Adipose tissue (tissue), 3 donors: ENCODE data around the gene CHRNA1. TPM values are rescaled to one million over a fixed set of nuclear protein-coding genes. Genes with fewer than 3 reads are reported as not detected.

Experiments
- H3K27ac ChIP-seq: one replicate; pipeline ENCODE4 v1.5.1; 2013; ENCODE audit warnings: low read depth, low read length
- WGBS, 3 donors: extraction: QIAGEN DNeasy Blood & Tissue Kit; methylation state at CpG; one replicate each; pipeline ENCODE4 v1.1.7; 2013; 5-methylcytosine and 5-hydroxymethylcytosine counted together
- polyA plus RNA-seq, 3 donors: library from polyadenylated mRNA; stranded (reverse); fragments of 200-250 nt; gene quantifications; one replicate each; pipeline ENCODE4 v1.2.3, GENCODE V29; 2013
- donor health status: healthy with polysubstance abuse.
- donor health status: Bipolar disorder and iron deficiency.
- donor health status: healthy.

Gene CHRNA1
- polyA plus RNA-seq, 3 donors: 0.06 to 0.18 TPM; not detected in 1

DNA sequence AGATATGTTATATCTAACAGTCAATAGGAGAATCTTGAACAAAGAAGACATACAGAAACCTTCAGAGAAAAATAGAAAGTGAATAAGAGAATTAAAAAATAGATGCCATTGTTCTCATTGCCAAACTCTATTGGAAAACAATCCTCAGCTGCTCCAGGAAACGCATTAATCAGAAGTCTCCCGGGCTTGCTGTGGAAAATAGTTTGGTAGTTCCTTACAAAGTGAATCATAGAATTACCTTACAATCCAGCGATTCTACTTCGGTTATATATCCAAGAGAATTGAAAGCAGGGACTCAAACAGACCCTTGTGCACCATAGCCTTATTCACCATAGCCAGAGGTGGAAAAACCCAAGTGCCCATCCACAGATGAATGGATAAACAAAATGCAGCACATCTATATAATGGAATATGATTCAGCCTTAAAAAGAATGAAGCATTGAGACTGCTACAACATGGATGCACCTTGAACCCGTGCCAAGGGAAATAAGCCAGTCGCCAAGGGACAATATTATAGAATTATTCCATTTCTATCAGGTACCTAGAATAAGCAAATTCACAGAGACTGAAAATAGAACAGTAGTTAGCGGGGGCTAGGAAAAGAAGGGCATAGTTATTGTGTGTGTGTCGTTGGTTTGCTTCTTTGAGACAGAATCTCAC is 21.9 kb upstream of the CHRNA1 start:
- no peak overlapping the region for H3K27ac ChIP-seq
- 73 to 83% (median 77%) methylated on average over 8 of the region's 8 CpGs for WGBS, 3 donors

DNA sequence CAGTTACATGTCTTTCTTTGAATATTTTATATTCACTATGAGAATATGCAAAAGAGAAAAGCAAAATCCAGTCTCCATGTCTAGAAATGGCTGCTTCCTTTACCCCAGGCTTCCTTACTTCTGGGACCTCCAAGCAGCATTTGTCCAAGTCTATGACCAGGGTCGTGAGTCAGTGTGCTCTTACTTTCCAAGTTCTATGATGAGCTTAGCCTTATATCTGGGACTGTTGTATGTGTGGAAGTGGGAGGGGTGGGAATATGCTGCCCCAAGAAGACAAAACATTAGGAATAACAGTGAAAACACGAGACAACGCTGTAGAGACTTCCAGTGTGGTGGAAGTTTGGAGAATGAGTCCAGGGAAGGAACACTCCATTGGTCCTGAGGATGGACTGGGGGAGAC is 21.2 kb upstream of the CHRNA1 start:
- no peak overlapping the region for H3K27ac ChIP-seq
- WGBS, 3 donors: 71 to 88% (median 84%) methylated on average over 3 of the region's 3 CpGs

DNA sequence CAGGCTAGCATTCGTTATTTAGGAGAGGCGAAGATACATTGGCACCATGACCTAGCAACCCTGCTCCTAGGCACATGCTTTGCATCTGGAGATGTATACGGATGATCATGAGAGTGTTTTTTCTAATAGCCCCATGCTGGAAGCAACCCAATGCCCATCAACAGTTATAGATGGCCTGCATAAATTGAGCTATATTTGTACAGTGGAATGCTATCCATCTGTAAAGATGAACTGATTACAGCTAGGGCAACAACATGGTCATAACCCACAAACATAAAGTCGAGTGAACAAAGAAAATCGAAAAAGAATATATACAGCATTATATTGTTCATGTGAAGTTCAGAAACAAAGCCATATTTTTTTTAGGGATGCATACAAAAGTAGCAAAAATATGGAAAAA is 20.6 kb upstream of the CHRNA1 start:
- no peak overlapping the region for H3K27ac ChIP-seq
- 90 to 93% (median 93%) methylated on average over 5 of the region's 5 CpGs for WGBS, 3 donors

DNA sequence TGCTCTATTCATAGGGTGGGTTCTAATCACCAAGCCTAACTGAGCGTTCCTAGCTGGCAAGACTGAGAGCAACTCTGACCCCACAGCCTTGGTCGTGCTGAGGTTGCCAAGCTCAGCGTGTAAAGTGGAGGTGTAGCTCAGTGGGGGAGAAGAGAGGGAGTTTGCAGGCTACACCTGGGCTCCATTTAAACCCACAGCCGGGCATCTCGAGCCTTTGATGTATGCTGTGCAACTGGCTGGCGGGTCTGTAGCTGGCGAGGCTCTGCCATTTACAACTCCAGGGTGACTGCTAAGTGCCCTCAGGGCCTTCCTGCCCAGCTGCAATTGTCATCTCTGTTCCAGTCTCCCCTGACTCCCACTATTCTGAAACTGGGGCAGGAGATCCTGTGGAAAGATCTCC is 20.0 kb upstream of the CHRNA1 start:
- H3K27ac ChIP-seq: no peak overlapping the region
- 92 to 97% (median 93%) methylated on average over 7 of the region's 7 CpGs for WGBS, 3 donors

DNA sequence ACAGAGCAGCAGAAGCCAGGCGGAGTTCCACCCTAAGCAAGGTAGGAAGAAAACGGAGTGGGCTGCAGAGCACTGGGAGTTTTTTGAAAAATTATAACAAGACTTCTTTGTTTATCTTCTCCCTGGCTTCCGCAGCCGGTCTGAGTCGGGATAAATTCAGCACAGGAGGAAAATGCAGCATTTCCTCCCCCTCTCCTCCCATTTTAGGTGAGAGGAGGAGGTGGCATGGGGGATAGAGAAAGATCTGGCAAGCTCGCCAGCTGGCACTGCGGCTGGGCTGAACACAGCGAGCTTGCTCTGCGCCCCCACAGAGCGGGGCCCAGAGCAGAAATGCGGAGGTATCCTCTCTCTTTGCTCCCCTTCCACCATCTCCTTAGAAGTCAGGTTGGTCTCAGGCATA is 17.7 kb upstream of the CHRNA1 start:
- WGBS, 3 donors: 68 to 75% (median 73%) methylated on average over 11 of the region's 11 CpGs
- no peak overlapping the region for H3K27ac ChIP-seq

DNA sequence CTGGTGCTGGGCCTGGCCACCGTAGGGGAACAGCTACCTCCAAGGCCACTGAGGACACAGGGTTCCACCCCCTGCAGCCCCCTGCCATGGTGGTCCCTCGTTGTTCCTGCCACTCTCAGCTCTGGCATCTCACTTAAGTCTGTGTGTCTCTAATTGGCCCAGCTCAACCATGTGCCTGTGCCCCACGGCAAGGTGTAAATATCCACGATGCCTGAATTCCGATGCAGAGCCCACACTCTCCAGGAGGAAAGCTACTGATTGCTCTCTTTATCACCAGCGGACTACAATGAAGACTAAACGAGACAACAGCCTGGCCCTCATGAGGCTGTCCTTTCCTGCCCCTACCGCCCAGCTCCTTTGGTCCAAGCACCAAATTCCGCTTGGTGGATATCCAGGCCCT is 17.0 kb upstream of the CHRNA1 start:
- no peak overlapping the region for H3K27ac ChIP-seq
- 84 to 94% (median 93%) methylated on average over 9 of the region's 9 CpGs for WGBS, 3 donors

DNA sequence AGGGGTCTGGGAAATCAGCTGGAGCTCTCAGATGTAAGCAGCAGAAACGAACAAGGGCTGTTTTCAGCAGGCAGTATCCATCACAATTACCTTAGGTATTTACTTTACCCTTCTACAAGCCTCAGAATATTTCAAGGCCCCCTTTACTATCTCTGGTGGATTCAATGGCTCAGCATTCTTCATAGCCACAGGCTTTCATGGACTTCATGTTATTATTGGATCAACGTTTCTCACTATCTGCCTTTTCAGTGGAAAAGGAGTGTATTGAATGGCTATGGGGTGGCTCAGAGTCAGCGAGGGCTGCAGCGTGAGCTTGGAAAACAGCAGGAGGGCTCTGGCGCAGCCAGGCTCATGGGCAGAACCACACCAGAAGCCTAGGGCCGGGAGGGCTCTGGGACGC is 16.6 kb upstream of the CHRNA1 start:
- 88 to 94% (median 91%) methylated on average over 7 of the region's 7 CpGs for WGBS, 3 donors
- no peak overlapping the region for H3K27ac ChIP-seq

DNA sequence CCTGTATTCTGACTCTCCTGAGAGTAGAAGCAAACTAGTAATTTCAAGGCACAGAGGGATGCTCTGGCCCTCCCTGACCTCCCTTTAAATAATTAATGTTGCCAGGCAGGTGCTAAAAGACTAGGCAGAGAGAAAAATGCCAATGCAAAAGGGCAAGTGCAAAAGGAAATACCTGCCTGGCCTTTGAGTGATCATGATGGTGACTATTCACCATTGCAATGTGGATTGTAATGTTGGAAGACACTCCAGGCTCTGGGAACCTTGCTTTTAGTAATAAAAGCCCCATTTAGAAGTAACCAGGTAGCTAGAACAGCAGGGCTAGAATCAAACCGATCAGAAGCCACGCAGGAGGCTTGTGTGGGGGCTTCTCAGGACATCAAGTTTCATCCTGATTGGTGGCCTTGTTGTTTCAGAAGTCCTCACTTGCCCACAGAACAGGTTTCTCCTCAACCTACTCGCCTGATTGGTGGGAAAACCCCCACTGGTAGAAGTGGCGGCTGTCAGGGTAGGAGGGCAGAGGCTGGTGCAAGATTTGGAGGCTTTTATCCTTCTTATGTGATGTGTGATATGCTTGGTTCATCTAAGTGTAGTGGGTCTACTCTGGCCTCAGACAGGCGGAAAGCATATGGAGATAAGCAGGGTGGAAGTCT is 16.0 kb upstream of the CHRNA1 start:
- 90 to 91% (median 91%) methylated on average over 5 of the region's 5 CpGs for WGBS, 3 donors
- H3K27ac ChIP-seq: no peak overlapping the region

DNA sequence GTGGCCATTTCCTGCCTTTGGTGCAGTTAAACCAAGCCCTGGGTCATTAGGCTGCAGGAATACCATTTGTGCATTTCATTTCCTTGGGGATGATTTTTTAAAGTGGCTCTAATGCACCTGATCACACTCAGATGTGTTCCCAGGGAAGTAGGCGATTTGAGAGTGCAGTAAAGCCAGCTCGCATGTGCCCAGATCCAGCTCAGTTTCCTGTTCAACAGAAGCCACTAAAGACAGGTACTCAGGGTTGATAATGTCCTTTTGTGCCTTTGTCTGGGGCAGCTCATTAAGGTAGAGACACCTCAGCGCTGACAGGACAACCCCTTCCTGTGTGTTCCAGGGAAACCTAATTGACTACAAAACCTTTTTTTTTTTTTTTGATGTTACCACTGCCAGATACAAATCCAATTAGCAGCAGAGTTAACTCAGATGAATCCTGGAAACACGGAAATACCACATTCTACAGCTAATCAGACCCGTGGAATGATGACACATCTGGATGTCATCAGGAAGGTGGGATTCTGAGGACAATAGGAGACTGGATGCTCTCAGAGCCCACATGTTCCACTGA is 15.2 kb upstream of the CHRNA1 start:
- no peak overlapping the region for H3K27ac ChIP-seq
- 66 to 77% (median 76%) methylated on average over 5 of the region's 5 CpGs for WGBS, 3 donors

DNA sequence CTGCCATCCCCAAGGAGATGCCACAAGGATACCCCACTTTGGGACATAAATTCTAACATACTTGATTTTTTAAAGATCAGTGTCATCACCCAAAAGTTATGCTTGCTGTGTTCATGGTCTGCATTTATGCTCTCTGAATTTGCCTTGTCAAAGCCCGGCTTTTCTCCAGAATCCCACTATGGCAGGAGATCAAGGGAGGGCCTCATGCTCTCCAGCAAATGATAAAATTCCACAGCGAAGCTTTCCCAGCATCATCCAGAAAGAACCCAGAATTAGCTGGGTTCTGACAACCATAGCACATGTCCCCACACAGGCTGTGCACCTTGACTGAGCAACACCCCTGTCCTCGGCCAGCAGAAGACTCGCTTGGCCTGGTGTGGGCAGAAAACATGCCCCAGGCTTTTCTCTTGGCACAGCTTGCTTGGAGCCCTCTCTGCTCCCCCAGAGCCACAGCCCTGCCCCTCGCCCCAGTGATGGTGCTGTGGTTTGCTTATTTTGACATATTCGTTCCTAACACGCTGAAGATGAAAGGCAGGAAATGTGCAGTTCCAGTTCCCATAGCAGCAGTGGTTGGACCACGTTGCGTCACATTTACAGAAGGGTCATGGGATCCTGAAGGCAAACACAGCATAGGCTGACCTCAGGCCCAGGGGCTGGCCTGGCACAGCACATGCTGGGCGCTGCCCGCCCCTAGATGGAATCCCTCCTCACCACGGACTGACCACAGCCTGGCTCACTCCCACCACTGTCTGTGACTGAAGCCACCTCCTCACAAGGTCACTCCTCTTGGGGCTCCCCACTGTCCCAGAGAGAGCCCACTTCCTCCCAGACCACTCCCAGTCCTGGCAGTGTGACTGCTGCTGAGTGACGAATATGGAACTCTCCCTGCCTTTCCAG is 14.1 kb upstream of the CHRNA1 start:
- no peak overlapping the region for H3K27ac ChIP-seq
- 47 to 72% (median 47%) methylated on average over 13 of the region's 13 CpGs for WGBS, 3 donors

DNA sequence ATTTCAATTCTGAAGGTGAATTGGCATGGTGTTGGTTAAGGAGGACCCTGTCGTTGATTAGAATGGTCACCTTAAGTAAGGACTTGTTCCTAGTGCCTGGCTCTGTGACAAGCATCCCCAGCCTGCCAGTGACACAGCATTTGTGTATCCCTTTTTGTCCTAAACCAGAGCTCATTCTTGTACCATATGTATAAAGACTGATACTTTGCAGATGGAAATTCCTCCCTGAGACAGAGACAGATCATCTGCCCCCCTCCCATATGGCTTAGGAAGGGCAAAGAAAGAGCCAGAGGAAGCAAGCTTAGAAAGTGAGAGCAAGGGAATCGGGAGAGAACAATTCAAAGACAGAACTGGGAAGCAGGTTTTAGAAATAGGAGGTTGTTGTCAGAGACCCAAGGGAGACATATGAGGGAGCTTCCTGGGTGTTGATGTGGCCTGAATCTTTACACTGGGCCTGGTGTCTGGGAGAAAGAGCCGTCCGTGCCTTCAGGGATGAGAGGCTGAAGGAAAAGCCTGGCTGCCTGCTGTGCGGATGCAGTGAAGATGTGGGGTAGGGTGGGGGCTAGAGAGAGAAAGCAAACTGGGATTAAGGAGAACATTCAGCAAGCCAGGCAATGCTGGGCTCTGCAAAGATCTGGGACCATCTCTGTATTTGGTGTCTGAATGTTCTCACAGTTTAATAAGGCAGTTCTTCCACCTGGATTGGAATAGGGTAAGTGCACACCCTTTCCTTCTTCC is 13.2 kb upstream of the CHRNA1 start:
- WGBS, 3 donors: 75 to 87% (median 76%) methylated on average over 5 of the region's 5 CpGs
- H3K27ac ChIP-seq: no peak overlapping the region

DNA sequence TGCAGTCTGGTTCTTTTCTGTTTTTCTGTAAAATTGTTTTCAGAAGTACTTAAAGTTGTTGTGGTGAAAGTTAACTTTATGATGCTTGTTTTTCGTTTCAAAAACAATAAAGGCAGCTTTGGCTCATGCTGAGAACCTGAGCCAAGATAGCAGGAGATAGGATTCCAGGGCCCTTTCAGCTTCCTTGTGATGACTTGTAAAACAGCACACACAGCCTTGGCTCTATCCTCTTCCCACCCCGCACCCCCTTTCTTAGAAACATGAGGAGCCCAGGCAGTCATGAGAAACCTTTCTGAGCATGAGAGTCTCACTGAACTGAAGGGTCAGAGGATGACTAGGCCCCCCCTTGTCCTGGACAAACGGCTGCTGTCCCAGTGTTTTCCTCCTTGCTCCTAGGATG is 12.4 kb upstream of the CHRNA1 start:
- no peak overlapping the region for H3K27ac ChIP-seq
- WGBS, 3 donors: 77 to 80% (median 79%) methylated on average over 3 of the region's 3 CpGs

DNA sequence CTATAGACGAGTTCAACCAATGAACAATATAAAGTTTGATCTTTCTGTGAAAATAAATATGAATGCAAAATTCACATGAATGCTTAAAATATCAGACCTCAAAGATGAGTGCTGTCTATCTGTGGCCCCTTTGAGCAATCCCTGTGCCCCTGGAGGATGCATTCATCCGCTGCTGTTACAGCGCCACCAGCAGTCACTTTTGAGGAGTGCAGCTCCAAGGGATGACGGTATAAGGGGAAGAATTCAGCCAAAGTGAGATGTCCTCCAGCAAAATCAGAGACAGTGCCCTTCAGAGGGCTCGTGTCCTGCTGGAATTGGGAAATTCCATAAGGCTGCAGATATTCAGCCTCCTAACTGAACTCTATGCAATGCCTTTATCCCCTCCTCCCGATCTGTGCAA is 12.0 kb upstream of the CHRNA1 start:
- no peak overlapping the region for H3K27ac ChIP-seq
- WGBS, 3 donors: 77 to 82% (median 77%) methylated on average over 6 of the region's 6 CpGs

DNA sequence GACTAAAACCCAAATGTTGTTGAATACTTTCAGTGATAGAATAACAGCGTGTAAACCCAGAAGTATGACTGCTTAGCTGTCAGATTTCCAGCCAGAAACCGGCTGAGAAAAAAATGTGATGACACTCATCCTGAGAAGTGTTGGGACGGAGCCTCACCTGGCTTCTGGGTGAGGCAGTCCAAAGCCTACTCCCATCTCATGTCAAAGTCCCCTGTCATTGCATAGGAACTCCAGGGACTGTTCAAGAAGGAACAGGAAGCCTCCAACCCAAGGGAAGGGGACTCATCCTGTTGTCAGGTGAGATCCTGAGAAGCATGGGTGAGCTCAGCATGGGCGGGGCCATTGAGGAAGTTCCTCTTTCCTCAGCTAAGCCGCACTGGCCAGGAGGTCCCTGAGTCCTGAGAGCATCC is 11.3 kb upstream of the CHRNA1 start:
- WGBS, 3 donors: 60 to 85% (median 68%) methylated on average over 5 of the region's 5 CpGs

DNA sequence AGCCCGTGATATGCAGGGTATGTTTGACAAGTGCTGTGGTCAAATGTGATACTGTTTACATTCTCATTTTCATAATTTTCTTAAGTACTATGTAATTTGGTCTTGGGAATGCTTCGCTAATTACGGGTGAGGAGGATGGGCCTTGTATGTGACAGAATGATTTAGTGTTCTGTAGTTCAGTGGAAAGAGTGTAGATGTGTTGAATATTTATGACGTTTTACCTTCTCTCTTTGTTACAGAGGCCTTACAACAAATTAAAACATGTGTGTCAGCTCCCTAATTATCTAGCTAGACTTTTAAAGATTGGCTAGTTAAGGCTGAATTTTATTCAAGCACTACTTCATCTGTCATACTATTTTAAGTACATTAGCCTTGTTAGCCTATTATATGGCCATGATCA is 10.6 kb upstream of the CHRNA1 start:
- H3K27ac ChIP-seq: no peak overlapping the region
- 84 to 94% (median 92%) methylated on average over 4 of the region's 4 CpGs for WGBS, 3 donors

More for the DNA sequence above, 11.3 kb upstream of the CHRNA1 start:
- H3K27ac ChIP-seq: no peak overlapping the region

DNA sequence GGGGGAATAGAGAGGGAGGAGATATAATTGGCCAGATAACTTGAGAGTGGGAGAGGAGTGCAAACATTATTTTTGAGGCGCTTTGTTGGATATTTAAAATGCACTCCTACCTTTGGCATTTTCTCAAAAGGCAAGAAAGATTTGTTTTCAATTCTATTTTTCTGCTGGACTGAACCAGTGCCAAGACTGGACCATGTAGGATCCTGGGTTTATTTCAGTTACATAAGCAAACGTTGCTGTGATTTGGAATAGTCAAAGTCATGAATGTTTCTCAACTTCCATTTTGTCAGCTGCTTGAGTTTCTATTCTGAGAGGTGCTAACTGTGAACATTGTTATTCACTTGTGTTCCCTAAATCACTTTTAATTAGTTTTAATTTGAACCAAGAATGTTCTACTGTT is 8.9 kb upstream of the CHRNA1 start:
- no peak overlapping the region for H3K27ac ChIP-seq
- 40 to 58% (median 51%) methylated on average over 2 of the region's 2 CpGs for WGBS, 3 donors

DNA sequence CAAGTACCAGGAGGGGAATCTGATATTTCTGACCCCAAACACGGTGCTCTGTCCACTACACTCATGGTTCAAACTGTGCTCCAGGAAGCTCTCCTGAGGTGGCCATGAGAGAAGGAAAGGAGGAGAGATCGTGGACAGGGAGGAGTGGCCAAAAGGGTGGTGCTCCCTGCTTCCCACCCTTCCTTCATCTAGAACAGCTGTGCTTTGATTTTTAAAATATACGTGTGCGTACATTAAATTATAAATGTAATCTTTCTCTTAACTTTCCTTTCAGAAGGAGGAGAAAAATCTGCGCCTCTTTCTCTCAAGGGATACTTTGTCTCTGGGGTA is 8.2 kb upstream of the CHRNA1 start:
- H3K27ac ChIP-seq: no peak overlapping the region
- 67 to 74% (median 73%) methylated on average over 5 of the region's 5 CpGs for WGBS, 3 donors

DNA sequence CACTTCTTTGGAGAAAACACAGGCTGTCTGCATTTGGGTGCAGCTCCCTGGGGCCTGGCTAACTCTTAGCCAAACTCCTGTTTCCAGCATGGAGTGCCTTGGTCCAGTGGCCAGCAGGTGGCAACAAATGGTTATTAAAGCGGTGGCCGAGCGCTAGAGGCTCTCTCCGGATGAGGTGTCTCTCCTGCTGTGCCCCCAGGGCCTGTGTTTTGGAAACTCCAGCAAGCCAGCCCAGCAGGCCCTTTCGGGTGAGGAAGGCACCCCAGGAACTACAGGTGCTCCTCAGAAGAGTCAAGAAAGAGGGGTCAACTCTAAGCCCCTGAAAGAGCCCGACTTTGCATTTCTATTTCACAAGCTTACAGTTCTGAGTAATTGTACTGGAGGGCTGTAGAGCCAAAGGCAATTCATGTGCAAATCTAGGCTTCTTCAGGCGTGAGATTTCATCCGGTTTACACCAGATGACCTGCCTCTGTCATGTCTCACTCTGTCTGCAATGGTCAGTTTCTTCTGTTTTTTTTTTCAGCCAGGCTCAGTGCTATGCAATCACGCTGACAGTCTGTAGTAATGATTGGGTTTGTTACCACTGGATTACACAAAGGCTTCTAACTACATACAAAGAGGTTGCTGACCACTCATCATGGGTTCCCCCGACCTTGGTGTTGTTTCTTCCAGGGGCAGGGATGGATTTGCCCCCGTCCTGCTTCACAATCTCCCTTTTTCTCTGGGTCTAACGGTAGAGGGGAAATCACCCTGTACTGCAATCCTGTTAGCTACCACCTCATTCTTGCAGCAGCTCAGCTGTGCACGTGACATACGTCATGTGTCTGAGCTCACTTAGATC is 7.6 kb upstream of the CHRNA1 start:
- 34 to 44% (median 39%) methylated on average over 14 of the region's 14 CpGs for WGBS, 3 donors

More for the DNA sequence above, 7.6 kb upstream of the CHRNA1 start:
- no peak overlapping the region for H3K27ac ChIP-seq
